HEK293 (cell line): ENCODE data around the gene GATAD2A.
A peak's percentile ranks its signal among the peaks of the same experiment; 100 is the strongest.

Experiments used
- CTCF ChIA-PET: fragments of 350-600 bp; formaldehyde crosslinking; extraction: SDS; loops from one replicate; lab custom pipeline; 2021; ENCODE audit warnings: antibody characterized with exemption; lab: Yijun Ruan, JAX
- POLR2A ChIA-PET: fragments of 300-600 bp; formaldehyde crosslinking; extraction: SDS; loops from one replicate; lab custom pipeline; 2020; ENCODE audit warnings: antibody characterized with exemption, inconsistent platforms; lab: Yijun Ruan, JAX
- H3K27ac ChIP-seq: fragments of 200-500 bp; sonication (Bioruptor generic); 2 replicates; pipeline ENCODE4 v1.5.1; 2014; ENCODE audit warnings: low read depth, low read length, control low read depth, inconsistent platforms; ENCODE audit errors: extremely low read depth
- H3K36me3 ChIP-seq, 2 experiments: fragments of 200-500 bp in 1 of 2; sonication (Bioruptor generic) in 1 of 2; 1 replicate in 1 of 2; 2 replicates in 1 of 2; pipeline ENCODE4 v1.5.1; 2014 to 2017; ENCODE audit warnings: inconsistent platforms in 2 of 2, low read length in 2 of 2; ENCODE audit not compliant: control insufficient read depth in 2 of 2, insufficient read depth in 1 of 2
- H3K4me1 ChIP-seq: fragments of 200-500 bp; sonication (Bioruptor generic); 2 replicates; pipeline ENCODE4 v1.5.1; 2014; ENCODE audit warnings: mild to moderate bottlenecking, low read length, inconsistent platforms; ENCODE audit not compliant: control insufficient read depth, insufficient read depth
- H3K4me3 ChIP-seq: 2 replicates; pipeline ENCODE4 v1.5.1; 2011; ENCODE audit warnings: low read depth, mild to moderate bottlenecking, control low read depth, low read length, moderate library complexity
- H3K9me3 ChIP-seq: fragments of 200-500 bp; sonication (Bioruptor generic); 2 replicates; pipeline ENCODE4 v1.5.1; 2014; ENCODE audit warnings: low read depth, low read length, inconsistent platforms; ENCODE audit not compliant: control insufficient read depth, insufficient read depth
- OSR2 ChIP-seq: fragments of 450-650 bp; formaldehyde crosslinking; IDR thresholded peaks from 2 replicates; pipeline ENCODE4 v1.5.1; 2016; ENCODE audit warnings: missing biosample characterization, missing genetic modification characterization
- OVOL3 ChIP-seq: fragments of 450-650 bp; formaldehyde crosslinking; IDR thresholded peaks from 2 replicates; pipeline ENCODE4 v1.5.1; 2016; ENCODE audit warnings: missing biosample characterization, missing genetic modification characterization
- PRDM4 ChIP-seq: fragments of 450-650 bp; formaldehyde crosslinking; IDR thresholded peaks from 2 replicates; pipeline ENCODE4 v1.5.1; 2017; ENCODE audit warnings: missing biosample characterization, missing genetic modification characterization
- REPIN1 ChIP-seq: fragments of 450-650 bp; formaldehyde crosslinking; IDR thresholded peaks from 2 replicates; pipeline ENCODE4 v1.5.1; 2017; ENCODE audit warnings: missing biosample characterization, missing genetic modification characterization, low read depth
- SCRT1 ChIP-seq: fragments of 450-650 bp; formaldehyde crosslinking; IDR thresholded peaks from 2 replicates; pipeline ENCODE4 v1.5.1; 2016; ENCODE audit warnings: missing biosample characterization, missing genetic modification characterization, borderline replicate concordance
- SP2 ChIP-seq: fragments of 450-650 bp; formaldehyde crosslinking; IDR thresholded peaks from 2 replicates; pipeline ENCODE4 v1.5.1; 2016; ENCODE audit warnings: missing biosample characterization, missing genetic modification characterization
- WT1 ChIP-seq: fragments of 450-650 bp; formaldehyde crosslinking; IDR thresholded peaks from 2 replicates; pipeline ENCODE4 v1.5.1; 2016; ENCODE audit warnings: missing biosample characterization, missing genetic modification characterization
- ZNF114 ChIP-seq: fragments of 450-650 bp; formaldehyde crosslinking; IDR thresholded peaks from 2 replicates; pipeline ENCODE4 v1.5.0; 2017; ENCODE audit warnings: missing biosample characterization, missing genetic modification characterization
- ZNF138 ChIP-seq: fragments of 450-650 bp; formaldehyde crosslinking; IDR thresholded peaks from 2 replicates; pipeline ENCODE4 v1.5.1; 2016; ENCODE audit warnings: missing biosample characterization, missing genetic modification characterization, borderline replicate concordance
- ZNF148 ChIP-seq: fragments of 450-650 bp; formaldehyde crosslinking; IDR thresholded peaks from 2 replicates; pipeline ENCODE4 v1.5.0; 2017; ENCODE audit warnings: missing biosample characterization, missing genetic modification characterization, borderline replicate concordance
- ZNF214 ChIP-seq: fragments of 450-650 bp; formaldehyde crosslinking; IDR thresholded peaks from 2 replicates; pipeline ENCODE4 v1.5.1; 2017; ENCODE audit warnings: missing biosample characterization, mild to moderate bottlenecking, missing genetic modification characterization, borderline replicate concordance
- ZNF223 ChIP-seq: fragments of 450-650 bp; formaldehyde crosslinking; IDR thresholded peaks from 2 replicates; pipeline ENCODE4 v1.5.1; 2016; ENCODE audit warnings: missing biosample characterization, missing genetic modification characterization
- ZNF311 ChIP-seq: fragments of 450-650 bp; formaldehyde crosslinking; IDR thresholded peaks from 2 replicates; pipeline ENCODE4 v1.5.1; 2017; ENCODE audit warnings: missing biosample characterization, missing genetic modification characterization, borderline replicate concordance
- ZNF354C ChIP-seq: fragments of 450-650 bp; formaldehyde crosslinking; IDR thresholded peaks from 2 replicates; pipeline ENCODE4 v1.5.1; 2016; ENCODE audit warnings: missing biosample characterization, missing genetic modification characterization, low read depth, borderline replicate concordance
- ZNF48 ChIP-seq: fragments of 450-650 bp; formaldehyde crosslinking; IDR thresholded peaks from 2 replicates; pipeline ENCODE4 v1.5.1; 2016; ENCODE audit warnings: missing biosample characterization, missing genetic modification characterization
- ZNF518A ChIP-seq: fragments of 450-650 bp; formaldehyde crosslinking; conservative IDR thresholded peaks from 2 replicates; pipeline ENCODE4 v1.5.1; 2016; ENCODE audit warnings: low read depth, missing biosample characterization, missing genetic modification characterization
- ZNF555 ChIP-seq: fragments of 450-650 bp; formaldehyde crosslinking; conservative IDR thresholded peaks from 2 replicates; pipeline ENCODE4 v1.5.1; 2017; ENCODE audit warnings: missing biosample characterization, mild to moderate bottlenecking, missing genetic modification characterization, inconsistent platforms
- ZNF585B ChIP-seq: fragments of 450-650 bp; formaldehyde crosslinking; IDR thresholded peaks from 2 replicates; pipeline ENCODE4 v1.5.1; 2016; ENCODE audit warnings: missing biosample characterization, missing genetic modification characterization
- ZNF645 ChIP-seq: fragments of 450-650 bp; formaldehyde crosslinking; IDR thresholded peaks from 2 replicates; pipeline ENCODE4; 2016; ENCODE audit warnings: missing biosample characterization, missing genetic modification characterization
- ZSCAN4 ChIP-seq: fragments of 450-650 bp; formaldehyde crosslinking; IDR thresholded peaks from 2 replicates; pipeline ENCODE4 v1.5.1; 2017; ENCODE audit warnings: missing biosample characterization, missing genetic modification characterization

Gene GATAD2A

GRCh38 chr19:19514881-19515641 lies 109.6 kb downstream of the GATAD2A start, which contains the start of gene TSSK6:
TSS of gene TSSK6 (minus strand) at chr19:19515548. CDS start at chr19:19515427, 121 bp downstream.
- Histone ChIP-seq H3K36me3 (peaks cover 8 to 19% of the 10 kb centered on the region in 2 experiments; a peak in 2 of 3 replicates), H3K9me3 (no peaks in the 10 kb centered on the region), H3K27ac (peak within 1 kb of the TSS; percentile 33; the same call in 1 of the 2 replicates), H3K4me1 (no peaks in the 10 kb centered on the region), H3K4me3 (peak within 1 kb of the TSS; percentile 83)
- TF ChIP-seq ZSCAN4 (tag by site-specific recombination): no peak
- TF ChIP-seq ZNF114 (tag by site-specific recombination): no peak
- TF ChIP-seq ZNF138 (tag by site-specific recombination): no peak
- no peak for TF ChIP-seq ZNF555 (tag by site-specific recombination)
- TF ChIP-seq SP2 (tag by site-specific recombination): no peak
- no peak for TF ChIP-seq ZNF311
- no peak for TF ChIP-seq ZNF354C
- TF ChIP-seq ZNF585B (tag by site-specific recombination): no peak
- TF ChIP-seq ZNF223: no peak
- no peak for TF ChIP-seq ZNF518A (tag by site-specific recombination)
- TF ChIP-seq WT1 (tag by site-specific recombination): no peak
- TF ChIP-seq REPIN1 (tag by site-specific recombination): no peak
- no peak for TF ChIP-seq SCRT1
- TF ChIP-seq ZNF48 (tag by site-specific recombination): no peak
- no peak for TF ChIP-seq PRDM4 (tag by site-specific recombination)
- TF ChIP-seq OSR2 (tag by site-specific recombination): no peak
- no peak for TF ChIP-seq ZNF214 (tag by site-specific recombination)
- no peak for TF ChIP-seq OVOL3 (tag by site-specific recombination)
- TF ChIP-seq ZNF645 (tag by site-specific recombination): no peak
- TF ChIP-seq ZNF148: no peak
- CTCF ChIA-PET: interaction anchor here (0.7 to 0.9 kb wide), 2 partner anchors 17 to 149 kb away, joined by 3 read pairs; no protein-coding TSS in a partner anchor
- POLR2A ChIA-PET: interaction anchor here (0.7 to 2.4 kb wide), 3 partner anchors 10 to 110 kb away, joined by 3 to 6 read pairs (median 3); partner anchors contain the start of genes GATAD2A and YJEFN3
